GM12801 (cell line): ENCODE results near the gene STX1A.

Experiments
- CTCF ChIP-seq: IDR thresholded peaks from one replicate; pipeline ENCODE4 v1.5.1; 2011; ENCODE audit warnings: control low read depth; ENCODE audit not compliant: insufficient read length; ENCODE audit errors: extremely low read depth

STX1A gene

GRCh38 chr7:73659983-73660382 is 59.5 kb downstream of the STX1A start:
- no peak for TF ChIP-seq CTCF

GRCh38 chr7:73652541-73652949 is 66.9 kb downstream of the STX1A start:
- no peak for TF ChIP-seq CTCF

GRCh38 chr7:73650524-73650923 is 68.9 kb downstream of the STX1A start:
- no peak for TF ChIP-seq CTCF

GRCh38 chr7:73649576-73649975 is 69.9 kb downstream of the STX1A start:
- no peak for TF ChIP-seq CTCF
